Right forelimb (tissue), 1 donor: ENCODE results near the gene PFN1.
"Not testable (repeated sequence)": the region's sequence is repeated elsewhere in the genome, so short reads cannot be mapped to it uniquely, and the experiment has no call there.

Experiments used
- DNase-seq: peaks from one replicate; pipeline ENCODE4 v3.0.0-alpha.2; 2018

Gene PFN1

DNA sequence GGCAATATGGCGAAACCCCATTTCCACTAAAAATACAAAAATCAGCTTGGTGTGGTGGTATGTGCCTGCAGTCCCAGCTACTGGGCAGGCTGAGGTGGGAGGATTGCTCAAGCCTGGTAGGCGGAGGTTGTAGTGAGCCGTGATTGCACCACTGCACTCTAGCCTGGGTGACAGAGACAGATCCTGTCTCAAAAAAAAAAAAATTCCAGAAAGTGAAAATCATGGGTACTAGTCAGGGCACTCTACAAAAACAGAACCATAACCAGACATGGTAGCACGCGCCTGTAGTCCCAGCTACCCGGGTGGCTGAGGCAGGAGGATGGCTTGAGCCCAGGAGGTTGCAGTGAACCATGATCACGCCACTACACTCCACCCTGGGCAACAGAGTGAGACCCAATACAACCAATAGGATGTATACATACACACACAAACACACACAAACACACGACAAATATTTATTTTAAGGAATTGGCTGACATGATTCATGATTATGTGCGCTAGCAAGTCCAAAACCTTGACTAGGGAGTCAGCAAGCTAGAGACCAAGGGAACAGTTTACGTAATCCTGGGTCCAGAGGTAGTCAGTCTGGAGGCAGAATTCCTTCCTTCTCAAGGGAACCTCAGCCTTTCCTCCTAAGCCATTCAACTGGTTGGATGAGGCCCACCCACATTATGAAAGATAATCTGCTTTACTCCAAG is 27.8 kb downstream of the PFN1 start:
- DNase-seq = no peak

DNA sequence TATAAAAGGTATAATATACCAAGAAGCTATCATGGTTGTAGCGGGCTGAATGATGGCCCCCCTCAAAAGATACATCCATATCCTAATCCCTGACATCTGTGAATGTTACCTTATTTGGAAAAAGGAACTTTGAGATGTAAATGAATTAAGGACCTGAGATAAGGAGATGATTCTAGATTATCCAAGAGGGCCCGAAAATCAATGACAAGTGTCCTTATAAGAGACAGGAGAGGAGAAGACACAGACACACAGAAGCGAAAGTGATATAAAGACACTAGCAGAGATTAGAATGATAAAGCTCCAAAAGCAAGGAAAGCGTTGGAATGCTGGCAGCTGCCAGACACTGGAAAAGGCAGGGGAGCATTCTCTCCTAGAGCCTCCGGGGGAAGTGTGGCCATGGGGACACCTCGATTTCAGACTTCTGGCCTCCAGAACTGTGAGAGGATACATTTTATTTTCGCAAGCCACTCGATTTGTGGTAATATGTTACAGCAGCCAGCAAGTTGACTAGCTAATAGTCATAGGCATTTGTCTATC is 28.8 kb downstream of the PFN1 start:
- no peak for DNase-seq

DNA sequence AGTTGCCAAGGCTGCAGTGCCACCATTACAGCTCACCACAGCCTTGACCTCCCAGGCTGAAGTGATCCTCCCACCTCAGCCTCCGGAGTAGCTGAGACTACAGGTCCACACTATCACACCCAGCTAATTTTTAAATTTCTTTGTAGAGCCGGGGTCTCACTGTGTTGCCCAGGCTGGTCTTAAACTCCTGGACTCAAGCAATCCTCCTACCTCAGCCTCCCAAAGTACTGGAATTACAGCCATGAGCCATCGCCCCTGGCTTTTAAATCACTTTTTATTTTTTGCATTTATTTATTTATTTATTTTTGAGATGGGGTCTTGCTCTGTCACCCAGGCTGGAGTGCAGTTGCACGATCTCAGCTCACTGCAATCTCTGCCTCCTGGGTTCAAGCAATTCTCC is 33.8 kb downstream of the PFN1 start:
- DNase-seq = not testable (repeated sequence)

DNA sequence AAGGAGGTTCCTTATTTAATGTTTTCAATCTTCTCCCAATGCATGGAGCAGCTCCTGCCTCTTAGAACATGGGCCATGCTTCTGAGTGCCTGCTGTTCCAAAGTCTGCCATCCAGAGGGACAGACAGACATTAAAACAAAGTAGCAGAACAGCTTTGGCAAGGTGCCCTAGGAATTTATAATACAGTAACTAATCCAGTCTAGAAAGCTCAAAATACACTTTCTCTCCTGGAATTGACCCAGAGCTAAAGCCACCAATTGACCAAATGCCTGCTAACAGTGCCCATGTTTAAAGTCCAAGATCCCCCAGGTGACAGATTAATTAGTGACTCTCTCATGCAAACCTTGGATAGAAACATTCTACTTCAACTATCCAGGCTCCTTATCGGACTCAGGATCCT is 34.3 kb downstream of the PFN1 start:
- no peak for DNase-seq

DNA sequence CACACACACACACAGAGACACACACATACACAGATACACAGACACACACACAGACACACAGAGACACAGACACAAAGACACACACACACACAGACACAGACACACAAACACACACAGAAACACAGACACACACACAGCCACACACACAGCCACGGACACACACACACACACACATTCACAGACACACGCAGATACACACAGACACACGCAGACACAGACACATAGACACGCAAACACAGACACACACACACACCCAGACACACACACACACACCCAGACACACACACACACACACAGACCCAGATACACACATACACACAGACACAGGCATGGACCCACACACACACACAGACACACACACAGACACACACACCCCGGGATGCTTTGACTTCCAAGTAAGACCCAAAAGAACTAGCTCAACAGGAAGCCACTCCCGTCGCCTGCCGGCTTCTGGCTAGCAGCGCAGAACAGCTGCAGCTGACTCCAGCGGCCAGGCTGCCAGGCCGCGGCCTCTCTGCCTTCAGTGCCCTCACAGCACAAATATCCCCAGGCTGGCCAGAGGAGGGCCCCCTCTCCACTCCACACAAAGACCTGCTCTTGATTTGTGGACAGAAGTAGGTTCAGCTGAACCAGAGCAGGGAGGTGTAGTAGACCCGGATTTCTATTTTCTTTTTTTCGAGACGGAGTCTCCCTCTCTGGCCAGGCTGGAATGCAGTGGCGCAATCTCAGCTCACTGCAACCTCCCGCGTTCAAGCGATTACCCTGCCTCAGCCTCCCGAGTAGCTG is 39.4 kb downstream of the PFN1 start:
- DNase-seq = peak; percentile 92

DNA sequence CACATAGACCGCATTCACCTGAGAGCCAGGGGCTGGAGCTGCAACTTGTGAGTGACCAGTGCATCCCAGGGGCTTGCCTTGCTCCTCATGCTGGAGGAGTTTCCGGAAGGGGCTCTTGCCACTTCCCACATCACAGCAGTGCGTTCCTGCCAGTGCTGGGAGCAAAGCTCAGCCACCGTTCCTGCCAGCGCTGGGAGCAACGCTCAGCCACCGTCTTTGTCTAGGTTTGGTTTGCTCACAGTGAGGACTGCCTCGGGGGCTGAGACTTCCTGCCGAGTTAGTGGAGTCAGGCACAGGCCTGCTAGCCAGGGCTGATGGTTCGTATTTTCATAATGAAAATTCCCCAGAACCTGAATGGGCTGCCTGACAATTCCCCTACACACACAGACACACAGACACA is 40.0 kb downstream of the PFN1 start:
- DNase-seq = no peak

DNA sequence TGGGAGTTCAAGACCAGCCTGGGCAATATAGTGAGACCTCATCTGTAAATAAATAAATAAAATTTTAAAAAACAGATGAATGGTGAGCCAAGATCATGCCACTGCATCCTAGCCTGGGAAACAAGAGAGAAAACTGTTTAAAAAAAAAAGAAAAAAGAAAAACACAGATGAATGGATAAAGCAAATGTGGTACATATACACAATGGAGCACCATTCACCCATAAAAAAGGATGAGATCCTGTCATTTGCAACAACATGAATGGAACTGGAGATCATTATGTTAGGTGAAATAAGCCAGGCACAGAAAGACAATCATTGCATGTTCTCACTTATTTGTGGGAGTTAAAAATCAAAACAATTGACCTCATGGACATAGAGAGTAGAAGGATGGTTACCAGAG is 41.7 kb downstream of the PFN1 start:
- not testable (repeated sequence) for DNase-seq

DNA sequence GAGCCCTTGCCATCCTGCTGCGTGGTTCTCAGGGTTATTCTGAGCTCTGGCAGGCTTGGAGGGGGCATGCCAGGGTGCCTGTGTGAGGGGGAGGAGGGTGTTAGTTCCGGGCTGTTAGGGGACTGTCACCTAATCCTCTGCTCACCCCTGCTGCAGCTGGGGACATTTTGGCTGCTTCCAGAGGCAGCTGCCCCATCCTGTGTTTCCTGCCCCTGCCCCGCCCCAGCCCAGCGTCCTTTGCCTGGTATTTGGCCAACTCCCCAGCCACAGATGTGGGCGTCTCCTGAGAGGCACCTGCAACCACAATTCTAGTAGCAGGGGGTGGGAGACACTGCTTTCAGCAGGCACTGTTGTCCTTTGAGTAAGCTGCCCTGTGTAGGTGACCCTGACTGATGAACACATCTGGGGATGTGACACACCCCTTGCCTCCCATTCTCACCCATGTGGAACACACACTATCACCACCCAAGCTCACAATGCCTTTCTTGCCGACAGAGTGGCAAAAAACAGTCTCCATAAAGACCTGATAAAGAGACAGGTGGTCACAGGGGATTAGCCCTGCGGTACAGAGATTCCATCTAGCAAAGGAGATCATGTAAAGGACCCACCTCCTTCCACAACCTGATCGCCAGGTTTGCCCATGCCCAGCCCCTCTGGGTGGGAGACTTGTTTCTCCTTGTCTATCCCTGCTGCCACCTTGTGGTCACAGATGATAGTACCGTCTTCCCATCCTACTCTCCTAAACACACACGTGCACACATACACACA is 45.1 kb downstream of the PFN1 start, which contains the start of gene CHRNE:
TSS of gene CHRNE (minus strand) at position 48 of the 768 bp plus-strand sequence. CDS start at position 13, 35 bp downstream.
- DNase-seq = peak; percentile 80

DNA sequence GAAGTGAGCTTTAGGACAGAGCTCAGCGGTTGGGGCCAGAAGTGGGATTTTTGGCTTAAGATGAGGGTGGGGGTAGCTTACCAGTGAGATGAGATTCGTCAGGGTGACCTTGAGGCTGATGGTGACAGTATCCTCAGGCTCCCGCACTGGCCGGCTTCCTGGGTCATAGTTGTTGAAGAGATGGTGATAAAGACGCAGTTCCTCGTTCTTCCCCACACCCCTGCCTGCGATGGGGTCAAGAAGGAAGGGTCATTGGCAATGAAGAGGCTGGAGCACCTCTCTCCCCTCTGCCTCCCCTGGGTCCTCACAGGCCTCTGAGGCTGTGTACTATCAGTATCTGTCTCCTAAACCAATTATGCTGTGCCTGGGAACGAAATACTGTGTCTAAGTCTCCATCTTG is 45.8 kb downstream of the PFN1 start:
- no peak for DNase-seq

DNA sequence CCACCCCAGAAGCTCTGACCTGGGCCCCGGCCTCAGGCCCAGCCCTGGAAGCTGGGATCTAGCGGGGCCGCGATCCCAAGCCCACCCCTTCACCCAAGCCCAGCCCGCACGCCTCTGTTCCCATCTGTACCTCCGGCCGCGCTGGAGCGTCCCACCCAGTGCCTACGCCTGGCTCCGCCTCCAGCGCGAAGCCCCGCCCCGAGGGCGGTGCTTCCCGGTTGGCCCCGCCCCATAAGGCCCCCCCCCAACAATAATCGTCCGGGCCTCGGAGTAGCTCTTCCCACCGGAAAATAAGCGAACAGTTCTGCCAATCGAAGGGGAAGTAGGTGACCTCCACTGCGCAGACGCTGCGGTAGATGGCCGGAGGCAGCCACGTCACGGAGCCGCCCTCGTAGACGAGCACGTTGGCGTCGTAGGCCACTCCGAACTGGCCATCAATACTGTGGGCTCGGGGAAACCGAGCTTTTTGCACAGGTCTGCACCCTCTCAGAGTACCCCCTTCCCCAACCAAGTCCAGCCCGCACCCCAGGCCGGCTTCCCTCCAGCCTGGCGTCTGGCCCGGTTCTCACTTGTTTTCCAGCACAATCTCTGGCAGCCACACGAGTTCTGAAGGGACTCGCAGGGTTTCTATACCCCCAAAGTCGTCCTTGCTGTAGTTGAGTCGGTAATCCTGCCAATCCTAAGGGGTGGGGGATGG is 46.5 kb downstream of the PFN1 start:
- DNase-seq = peak; percentile 86

DNA sequence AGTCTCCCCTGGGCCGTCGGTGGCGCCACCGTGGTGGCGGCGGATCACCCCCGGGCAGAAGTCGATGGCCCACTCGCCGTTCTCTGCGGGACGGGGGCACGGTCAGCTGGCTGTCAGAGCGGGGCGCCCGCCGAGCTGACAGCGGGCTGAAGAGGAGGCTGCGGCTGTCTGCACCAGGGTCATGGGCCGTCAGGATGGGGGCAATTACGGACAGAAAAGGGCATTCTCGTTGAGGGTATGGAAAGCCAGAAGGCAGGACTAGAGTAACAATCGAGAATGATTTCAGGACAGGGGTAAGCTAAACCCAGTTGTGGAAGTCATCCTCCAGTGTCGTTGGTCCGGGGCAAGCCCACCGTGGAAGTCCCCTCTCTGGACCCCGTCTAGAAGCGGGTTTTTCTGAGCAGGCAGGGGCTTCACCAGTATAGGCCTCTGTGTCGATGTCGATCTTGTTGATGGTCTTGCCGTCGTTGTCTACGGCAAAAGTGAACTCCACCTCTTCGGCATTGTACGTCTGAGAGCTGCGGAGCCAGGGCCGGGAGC is 47.2 kb downstream of the PFN1 start:
- DNase-seq = no peak

DNA sequence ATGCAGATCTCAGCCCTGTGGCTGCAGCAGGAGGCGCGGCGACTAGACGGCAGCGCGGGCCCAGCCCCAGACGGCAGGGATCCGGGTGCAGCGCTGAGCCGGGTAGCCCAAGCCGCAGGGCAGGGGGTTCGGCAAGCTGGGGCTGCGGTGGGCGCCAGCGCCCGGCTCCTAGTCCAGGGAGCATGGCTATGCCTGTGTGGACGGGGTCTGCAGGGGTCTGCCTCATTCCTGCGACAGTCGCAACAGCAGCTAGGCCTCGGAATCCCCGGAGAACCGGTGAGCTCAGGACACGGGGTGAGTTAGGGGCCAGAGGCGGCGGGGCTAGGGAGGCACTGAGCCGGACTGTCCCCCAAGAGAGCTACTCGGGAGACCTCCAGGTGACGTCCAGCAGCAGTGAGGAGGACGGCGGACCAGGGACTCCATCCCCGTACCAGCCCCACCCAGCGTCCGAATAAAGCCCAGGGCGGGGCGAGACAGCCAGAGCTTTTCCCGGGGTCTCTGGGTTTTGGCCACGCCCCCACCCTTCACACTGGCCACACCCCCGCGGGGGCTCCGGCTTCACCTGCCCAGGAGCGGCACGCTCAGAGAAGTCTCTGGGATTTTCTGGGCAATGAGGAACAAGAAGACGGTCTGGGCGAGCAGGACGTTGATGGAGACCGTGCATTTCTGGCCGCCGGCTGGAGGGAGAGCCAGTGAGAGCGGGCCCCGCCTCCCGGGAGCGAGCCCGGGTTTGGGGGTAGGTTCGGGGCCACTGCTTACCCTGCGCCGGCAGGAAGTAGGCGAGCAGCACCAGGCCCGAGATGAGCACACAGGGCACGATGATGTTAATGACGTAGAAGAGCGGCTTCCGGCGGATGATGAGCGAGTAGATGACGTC is 47.9 kb downstream of the PFN1 start:
- peak; percentile 75 for DNase-seq

DNA sequence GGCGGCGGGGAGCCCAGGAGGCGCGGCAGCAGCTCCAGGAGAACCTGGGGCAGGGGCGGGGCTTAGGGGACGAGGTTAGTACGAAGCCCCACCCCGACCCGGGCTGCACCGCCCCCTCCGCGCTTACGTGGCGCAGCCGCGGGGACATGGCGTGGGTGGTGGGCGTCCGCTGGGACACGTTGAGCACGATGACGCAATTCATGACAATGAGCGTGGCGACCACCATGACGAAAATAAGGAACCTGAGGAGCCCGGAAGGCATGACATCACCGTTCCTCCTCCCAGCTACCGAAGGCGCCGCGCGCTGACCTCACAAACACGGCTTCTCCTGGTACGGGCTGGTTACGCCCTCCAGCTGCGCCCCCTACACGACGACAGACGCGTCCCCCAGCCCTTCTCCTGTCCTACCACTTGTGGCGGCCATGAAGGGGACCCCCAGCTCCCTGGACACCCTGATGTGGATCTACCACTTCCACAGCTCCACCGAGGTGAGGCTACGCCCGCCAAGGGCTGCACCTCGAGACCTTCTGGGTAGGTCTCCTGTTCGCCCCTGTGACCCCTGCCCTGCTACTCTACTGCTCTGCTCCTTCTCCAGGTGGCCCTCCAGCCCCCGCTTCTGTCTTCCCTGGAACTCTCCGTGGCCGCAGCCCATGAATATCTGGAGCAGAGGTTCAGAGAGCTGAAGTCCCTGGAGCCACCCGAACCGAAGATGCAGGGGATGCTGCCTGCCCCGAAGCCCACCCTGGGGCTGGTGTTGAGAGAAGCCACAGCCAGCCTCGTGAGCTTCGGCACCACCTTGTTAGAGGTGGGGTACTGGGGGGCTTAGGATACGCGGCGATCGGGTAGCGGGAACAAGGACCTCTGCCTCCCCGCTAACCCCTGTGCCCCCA is 48.7 kb downstream of the PFN1 start, which contains the start of gene C17orf107:
TSS of gene C17orf107 (plus strand) at position 196 of the 890 bp plus-strand sequence. CDS start at position 423, 227 bp downstream.
- peak; percentile 89 for DNase-seq

DNA sequence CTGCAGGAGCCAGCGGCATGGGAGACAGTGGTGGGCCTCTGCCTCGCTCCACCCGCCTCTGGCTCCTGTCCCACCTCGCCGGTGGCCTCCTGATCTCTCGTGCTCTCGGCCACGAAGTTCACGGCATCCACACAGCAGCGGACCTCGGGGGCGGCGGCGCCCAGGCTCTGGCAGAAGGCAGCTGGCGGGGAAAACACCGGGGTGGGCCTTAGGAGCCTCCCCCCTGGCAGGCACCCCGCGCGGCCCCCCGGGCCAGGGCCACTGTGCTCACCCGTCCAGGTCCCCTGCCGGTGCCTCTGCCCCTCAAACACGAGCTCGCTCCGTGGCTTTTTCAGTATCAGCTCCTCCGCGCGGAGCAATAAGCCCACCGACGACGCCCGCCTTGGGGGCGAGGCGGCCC is 49.4 kb downstream of the PFN1 start:
- no peak for DNase-seq

DNA sequence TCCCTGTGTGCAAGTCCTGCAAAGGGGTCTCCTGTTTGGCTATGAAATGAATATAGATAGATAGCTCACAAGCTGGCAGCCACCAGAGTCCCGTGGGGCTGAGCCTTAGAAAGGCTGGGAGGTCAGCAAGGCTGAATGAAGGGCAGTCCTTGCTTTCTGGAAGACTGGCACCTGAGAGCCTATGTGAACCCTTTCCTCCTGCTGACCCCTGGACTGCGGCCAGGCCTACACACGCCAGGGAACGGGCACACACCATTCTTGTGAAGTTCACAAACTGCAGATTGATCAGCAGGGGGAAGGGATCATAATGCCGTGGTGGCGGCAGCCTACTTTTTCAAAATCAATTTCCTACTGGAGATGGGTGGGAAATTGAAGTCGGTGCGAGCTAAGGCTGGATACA is 50.0 kb downstream of the PFN1 start:
- peak; percentile 42 for DNase-seq

DNA sequence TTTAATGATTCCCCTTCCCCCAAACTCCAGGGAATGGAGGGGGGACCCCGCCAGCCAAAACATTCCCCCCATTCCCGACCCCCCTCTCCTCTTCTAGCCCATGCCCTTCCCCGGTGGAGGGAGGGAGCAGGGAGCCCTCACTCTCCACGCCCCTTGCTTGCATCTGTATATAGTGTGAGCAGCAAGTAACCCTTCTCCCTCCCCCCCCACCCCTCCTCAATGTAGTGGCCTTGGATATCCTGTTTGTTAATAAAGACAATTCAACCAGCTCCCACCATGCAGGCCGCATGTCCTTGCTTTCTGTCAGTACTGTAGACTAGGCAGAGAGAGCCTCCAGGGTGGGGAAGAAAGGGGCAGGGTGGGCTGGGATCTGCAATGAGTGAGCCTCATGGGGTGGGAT is 50.5 kb downstream of the PFN1 start:
- DNase-seq = peak; percentile 40

DNA sequence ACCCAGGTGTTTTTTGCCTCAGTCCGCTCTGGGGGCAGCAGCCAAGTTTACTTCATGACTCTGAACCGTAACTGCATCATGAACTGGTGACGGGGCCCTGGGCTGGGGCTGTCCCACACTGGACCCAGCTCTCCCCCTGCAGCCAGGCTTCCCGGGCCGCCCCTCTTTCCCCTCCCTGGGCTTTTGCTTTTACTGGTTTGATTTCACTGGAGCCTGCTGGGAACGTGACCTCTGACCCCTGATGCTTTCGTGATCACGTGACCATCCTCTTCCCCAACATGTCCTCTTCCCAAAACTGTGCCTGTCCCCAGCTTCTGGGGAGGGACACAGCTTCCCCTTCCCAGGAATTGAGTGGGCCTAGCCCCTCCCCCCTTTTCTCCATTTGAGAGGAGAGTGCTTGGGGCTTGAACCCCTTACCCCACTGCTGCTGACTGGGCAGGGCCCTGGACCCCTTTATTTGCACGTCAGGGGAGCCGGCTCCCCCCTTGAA is 51.1 kb downstream of the PFN1 start:
- DNase-seq = peak; percentile 45

DNA sequence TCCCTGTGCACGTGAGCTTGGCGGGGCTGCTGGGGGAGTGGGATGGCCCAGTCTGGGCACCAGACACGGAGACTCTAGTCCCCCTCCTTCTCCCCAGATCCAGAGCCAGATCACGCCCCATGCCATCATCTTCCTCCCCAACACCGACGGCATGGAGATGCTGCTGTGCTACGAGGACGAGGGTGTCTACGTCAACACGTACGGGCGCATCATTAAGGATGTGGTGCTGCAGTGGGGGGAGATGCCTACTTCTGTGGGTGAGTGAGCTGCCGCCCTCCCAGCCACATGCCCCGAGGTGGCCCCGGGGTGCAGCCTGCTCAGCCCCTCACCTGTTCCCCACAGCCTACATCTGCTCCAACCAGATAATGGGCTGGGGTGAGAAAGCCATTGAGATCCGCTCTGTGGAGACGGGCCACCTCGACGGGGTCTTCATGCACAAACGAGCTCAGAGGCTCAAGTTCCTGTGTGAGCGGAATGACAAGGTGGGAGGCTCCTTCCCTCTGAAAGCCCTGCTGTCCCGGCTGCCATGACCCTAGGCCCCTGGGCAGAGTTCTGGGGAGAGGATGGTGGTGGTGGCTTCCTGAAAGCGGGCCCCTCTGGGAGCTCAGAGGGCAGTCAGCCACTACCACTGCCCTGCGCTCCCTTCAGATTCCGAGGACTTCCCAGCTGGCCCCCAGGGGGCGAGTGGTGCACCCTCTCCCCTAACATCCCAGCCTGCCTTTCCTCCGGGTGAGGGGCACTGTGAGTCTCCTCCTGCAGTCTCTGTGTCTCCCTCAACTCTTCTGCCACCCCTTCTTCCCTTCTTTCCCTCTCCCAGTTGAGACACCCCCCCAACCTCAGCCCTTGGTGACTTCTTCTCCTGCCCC is 51.8 kb downstream of the PFN1 start:
- peak; percentile 42 for DNase-seq
